GM12878 (cell line): ENCODE results near the gene CCDC137.

Experiments
- CREB1 ChIP-seq: IDR thresholded peaks from 2 replicates; pipeline ENCODE4 v1.6.1; 2012; ENCODE audit warnings: low read depth, mild to moderate bottlenecking, inconsistent platforms
- CTCF ChIP-seq, 3 experiments: IDR thresholded peaks in 2 of 3; conservative IDR thresholded peaks in 1 of 3; 2 replicates each; pipeline ENCODE4 v1.5.1; 2011; ENCODE audit warnings: low read depth in 3 of 3, low read length in 3 of 3, mild to moderate bottlenecking in 3 of 3, control low read depth in 2 of 3, moderate library complexity in 2 of 3, inconsistent platforms in 1 of 3, mixed read lengths in 1 of 3; ENCODE audit not compliant: control insufficient read depth in 2 of 3, insufficient read depth in 1 of 3; ENCODE audit errors: extremely low read depth in 1 of 3
- EP300 ChIP-seq, 2 experiments: fragments of 150-350 bp in 1 of 2; IDR thresholded peaks; 2 replicates each; pipeline ENCODE4 v1.6.1; 2011 to 2012; ENCODE audit warnings: low read depth in 2 of 2, low read length in 2 of 2, borderline replicate concordance in 1 of 2, improper control_type of control experiment in 1 of 2, inconsistent platforms in 1 of 2; ENCODE audit not compliant: control insufficient read depth in 1 of 2
- RAD51 ChIP-seq: fragments of 450-650 bp; IDR thresholded peaks from 2 replicates; pipeline ENCODE4 v1.6.1; 2016; ENCODE audit warnings: moderate library complexity, mild to moderate bottlenecking, inconsistent platforms

GRCh38 chr17:81681672-81682071 is 15.1 kb downstream of the CCDC137 start:
- TF ChIP-seq CTCF (IDR thresholded peaks at IDR 0.05 in 2 of 3, conservative IDR thresholded peaks at IDR 0.05 in 1 of 3; ENCODE audit: control insufficient read depth in 2 of 3, extremely low read depth in 1 of 3, insufficient read depth in 1 of 3, low read depth in 3 of 3, low read length in 3 of 3) (no peak), EP300 (IDR thresholded peaks at IDR 0.05; ENCODE audit: borderline replicate concordance in 1 of 2, control insufficient read depth in 1 of 2, low read depth in 2 of 2, low read length in 2 of 2) (no peak), RAD51 (no peak), CREB1 (no peak)
